GM12878 (cell line): ENCODE results near the gene GBP2. TPM values are rescaled to one million over a fixed set of nuclear protein-coding genes. Genes with fewer than 3 reads are reported as not detected.

Source experiments
- ATAC-seq: fragments of 200-7000 bp; cut with Tn5 transposase; 3 replicates; pipeline ENCODE4 v1.9.1; 2020; ENCODE audit warnings: mild to moderate bottlenecking, moderate library complexity
- BruUV-seq: library from RNA; stranded (reverse); fragments of 400-500 nt; replicated peaks from 2 replicates; lab custom pipeline; 2021; lab: Mats Ljungman, UMichigan
- CTCF ChIA-PET: fragments of 300-600 bp; sonication (Branson Sonifier 250); formaldehyde crosslinking; extraction: SDS; loops from one replicate; lab custom pipeline; 2021; ENCODE audit warnings: inconsistent platforms; lab: Yijun Ruan, JAX
- POLR2A ChIA-PET: fragments of 350-600 bp; formaldehyde crosslinking; extraction: SDS; loops from one replicate; lab custom pipeline; 2021; ENCODE audit warnings: inconsistent platforms; lab: Charles Lee
- RAD21 ChIA-PET: fragments of 300-600 bp; sonication (Branson Sonifier 250); formaldehyde crosslinking; loops from one replicate; lab custom pipeline; 2023; ENCODE audit warnings: antibody characterized with exemption; ENCODE audit not compliant: unreplicated experiment; lab: Charles Lee
- SMC1A ChIA-PET: fragments of 300-600 bp; sonication (Branson Sonifier 250); formaldehyde crosslinking; loops from one replicate; lab custom pipeline; 2023; ENCODE audit not compliant: unreplicated experiment, uncharacterized antibody; lab: Charles Lee
- DNase-seq: peaks from one replicate; pipeline ENCODE4 v3.0.0-alpha.2; 2011; ENCODE audit warnings: low read depth, low spot score
- FAIRE-seq: peaks from 3 replicates; lab custom pipeline; 2011; peaks lifted over from hg19 to GRCh38; lab: Jason Lieb, UNC
- H2AFZ ChIP-seq: 2 replicates; pipeline ENCODE4 v1.6.0; 2011; ENCODE audit warnings: low read depth, low read length, control low read depth; ENCODE audit not compliant: control insufficient read depth
- H3K27ac ChIP-seq: 2 replicates; pipeline ENCODE4 v1.5.1; 2011; ENCODE audit warnings: control low read depth; ENCODE audit not compliant: control insufficient read depth, insufficient read depth
- H3K27me3 ChIP-seq, 2 experiments: replicated peaks in 1 of 2; 2 replicates each; pipeline versions ENCODE4 v1.6.0 to v1.6.1; 2011; ENCODE audit warnings: low read length in 1 of 2; ENCODE audit not compliant: control insufficient read depth in 2 of 2, insufficient read depth in 2 of 2
- H3K36me3 ChIP-seq, 2 experiments: 2 replicates each; pipeline ENCODE4 v1.5.1; 2011; ENCODE audit warnings: low read length in 1 of 2; ENCODE audit not compliant: control insufficient read depth in 2 of 2, insufficient read depth in 2 of 2
- H3K4me1 ChIP-seq: 2 replicates; pipeline ENCODE4 v1.6.1; 2011; ENCODE audit warnings: mild to moderate bottlenecking, low read length, moderate library complexity, mixed read lengths; ENCODE audit not compliant: control insufficient read depth, insufficient read depth
- H3K4me2 ChIP-seq: 2 replicates; pipeline ENCODE4 v1.6.0; 2011; ENCODE audit warnings: control low read depth; ENCODE audit not compliant: control insufficient read depth, insufficient read depth
- H3K4me3 ChIP-seq: fragments of 200-600 bp; sonication (generic); 2 replicates; pipeline ENCODE4 v1.5.1; 2016
- H3K79me2 ChIP-seq: 2 replicates; pipeline ENCODE4 v1.6.0; 2011; ENCODE audit warnings: low read length; ENCODE audit not compliant: control insufficient read depth, insufficient read depth
- H3K9ac ChIP-seq: 2 replicates; pipeline ENCODE4 v1.8.0; 2011; ENCODE audit warnings: low read length, control low read depth, mixed read lengths; ENCODE audit not compliant: control insufficient read depth, insufficient read depth
- H3K9me3 ChIP-seq: replicated peaks from 3 replicates; pipeline ENCODE4 v1.5.1; 2011; ENCODE audit warnings: mild to moderate bottlenecking, low read length; ENCODE audit not compliant: control insufficient read depth, insufficient read depth
- H4K20me1 ChIP-seq: 2 replicates; pipeline ENCODE4 v1.6.0; 2011; ENCODE audit not compliant: control insufficient read depth, insufficient read depth
- BCL11A ChIP-seq: IDR thresholded peaks from 2 replicates; pipeline ENCODE4 v1.6.1; 2011; ENCODE audit warnings: low read depth, low read length
- BRCA1 ChIP-seq: IDR thresholded peaks from 2 replicates; pipeline ENCODE4 v1.6.1; 2011; ENCODE audit warnings: low read depth, low read length, improper control_type of control experiment
- IRF4 ChIP-seq: IDR thresholded peaks from 2 replicates; pipeline ENCODE4 v1.6.1; 2011; ENCODE audit warnings: low read depth, low read length
- KDM1A ChIP-seq: fragments of 200-600 bp; sonication (generic); IDR thresholded peaks from 2 replicates; pipeline ENCODE4 v1.6.1; 2016; ENCODE audit warnings: borderline replicate concordance
- POLR2AphosphoS5 ChIP-seq: IDR thresholded peaks from 2 replicates; pipeline ENCODE4 v1.6.1; 2011; ENCODE audit warnings: mild to moderate bottlenecking, low read length, inconsistent platforms
- RFX5 ChIP-seq: IDR thresholded peaks from 2 replicates; pipeline ENCODE4 v1.6.1; 2011; ENCODE audit warnings: low read depth, low read length, improper control_type of control experiment
- RUNX3 ChIP-seq: IDR thresholded peaks from 2 replicates; pipeline ENCODE4 v1.6.1; 2012; ENCODE audit warnings: low read length, inconsistent platforms
- YY1 ChIP-seq: IDR thresholded peaks from 2 replicates; pipeline ENCODE4 v1.6.1; 2011; ENCODE audit warnings: low read depth, mild to moderate bottlenecking, low read length
- WGBS: methylation state at CpG from one replicate; pipeline ENCODE4 v1.1.6; 2016; ENCODE audit warnings: low lambda C conversion rate; ENCODE audit not compliant: insufficient replicate concordance, insufficient coverage; ENCODE audit errors: missing lambda C conversion rate; 5-methylcytosine and 5-hydroxymethylcytosine counted together
- in situ Hi-C: fragments of 300-500 bp; cut with MboI; formaldehyde crosslinking; loops from 9 replicates; pipeline ENCODE4 v1.14.3; 2018; ENCODE audit warnings: mixed read lengths
- intact Hi-C: fragments of 100-400 bp; cut with micrococcal nuclease; formaldehyde crosslinking; loops from one replicate; pipeline ENCODE4 v1.14.2; 2022; ENCODE audit not compliant: unreplicated experiment
- polyA plus RNA-seq, 11 experiments: library from polyadenylated mRNA; depleted of rRNA in 4 of 11; unstranded in 6 of 11; stranded (reverse) in 5 of 11; fragments of >200 nt; fragmentation: Nextera tagmentation in 4 of 11; fragmentation: Illumina TruSeq in 1 of 11; extraction: Ambion mirVana in 4 of 11; extraction: Trizol in 1 of 11; gene quantifications; 1 replicate in 1 of 11; 2 replicates in 10 of 11; pipeline versions ENCODE4 v1.2.1 to v1.2.3, GENCODE V29; 2011 to 2016; ENCODE audit warnings: inconsistent platforms in 2 of 11, missing spikeins in 2 of 11, low read depth in 1 of 11
- total RNA-seq, 4 experiments: library from RNA; depleted of rRNA in 3 of 4; stranded (reverse); fragments of >200 nt in 3 of 4; fragmentation: Illumina TruSeq in 1 of 4; extraction: Trizol in 1 of 4; gene quantifications; 2 replicates each; pipeline versions ENCODE4 v1.2.1 to v1.2.3, GENCODE V29; 2013 to 2021

GBP2 gene
- total and polyA plus RNA-seq, 10 of the 15 experiments (the other 5 are each of a cell fraction or from before 2014, with no cell fraction given), result 1.6 to 5.9 (median 3.2) TPM

GRCh38 chr1:89171067-89171438, 45.1 kb upstream of the GBP2 start:
- Histone ChIP-seq H4K20me1 (no peaks in the 10 kb centered on the region), H3K4me3 (no peak overlapping the region), H3K27me3 (no peaks in the 10 kb centered on the region), H3K9me3 (no peaks in the 10 kb centered on the region), H3K4me2 (no peak overlapping the region), H3K79me2 (no peaks in the 10 kb centered on the region), H3K36me3 (no peaks in the 10 kb centered on the region), H3K27ac (no peak overlapping the region), H3K9ac (no peak overlapping the region), H3K4me1 (no peaks in the 10 kb centered on the region), H2AFZ (no peak overlapping the region)
- TF ChIP-seq KDM1A (no peak), BRCA1 (no peak), POLR2AphosphoS5 (no peak), IRF4 (no peak)
- no peak for FAIRE-seq
- RAD21 ChIA-PET, result no interaction called here
- SMC1A ChIA-PET, result interaction anchor here (1.1 kb wide), 1 partner anchor 85 kb away, joined by 3 read pairs; no protein-coding TSS in a partner anchor
- DNase-seq, result no peak
- no TSS peak for BruUV-seq
- CTCF ChIA-PET, result no interaction called here
- in situ Hi-C loops, result no loop called here
- POLR2A ChIA-PET, result no interaction called here
- intact Hi-C loops, result no loop called here
- ATAC-seq, result no peak

- Histone ChIP-seq H3K4me1 (no peaks in the 10 kb centered on the region), H3K4me3 (no peak overlapping the region), H2AFZ (no peak overlapping the region), H3K27ac (no peak overlapping the region), H3K4me2 (no peak overlapping the region), H3K9me3 (no peaks in the 10 kb centered on the region), H3K9ac (no peak overlapping the region), H3K27me3 (no peaks in the 10 kb centered on the region), H4K20me1 (no peaks in the 10 kb centered on the region), H3K36me3 (no peaks in the 10 kb centered on the region), H3K79me2 (no peaks in the 10 kb centered on the region)
- in situ Hi-C loops, result no loop called here
- ATAC-seq, result no peak
- ChIA-PET POLR2A (no interaction called here), RAD21 (no interaction called here), CTCF (no interaction called here), SMC1A (interaction anchor here (1.3 kb wide), 1 partner anchor 22 kb away, joined by 3 read pairs; no protein-coding TSS in a partner anchor)
- WGBS, result 34% methylated on average over 4 of the region's 4 CpGs
- TF ChIP-seq RUNX3 (0 out of 2 replicates have a peak, but pooled peaks have one; percentile 4), YY1 (peak; percentile 42; the same call in 1 of the 2 replicates), BCL11A (no peak), RFX5 (no peak)
- no peak for FAIRE-seq
- intact Hi-C loops, result no loop called here
- BruUV-seq, result no TSS peak
- DNase-seq, result no peak
Measured at GRCh38 chr1:89170170-89171066, 44.5 kb upstream of the GBP2 start.
